Smooth muscle cell (in vitro differentiated cells): ENCODE data around the gene AGPAT3. TPM values are rescaled to one million over a fixed set of nuclear protein-coding genes. Genes with fewer than 3 reads are reported as not detected.

ENCODE experiments used
- DNase-seq: peaks from one replicate; lab custom pipeline; 2025; ENCODE audit not compliant: unreplicated experiment; lab: John Stamatoyannopoulos, UW
- H2AFZ ChIP-seq: fragments of 200-600 bp; sonication (generic); 2 replicates; pipeline ENCODE4 v1.6.0; 2016; ENCODE audit warnings: antibody characterized with exemption, low read depth, mild to moderate bottlenecking
- H3F3A ChIP-seq: fragments of 200-600 bp; sonication (generic); 2 replicates; pipeline ENCODE4 v1.6.0; 2017; ENCODE audit warnings: antibody characterized with exemption, low read depth
- H3K27ac ChIP-seq: fragments of 200-600 bp; sonication (generic); 2 replicates; pipeline ENCODE4 v1.5.1; 2016; ENCODE audit warnings: low read depth, mild to moderate bottlenecking
- H3K27me3 ChIP-seq: fragments of 200-600 bp; sonication (generic); 2 replicates; pipeline ENCODE4 v1.6.1; 2016; ENCODE audit warnings: low read depth, mild to moderate bottlenecking
- H3K36me3 ChIP-seq: fragments of 200-600 bp; sonication (generic); 2 replicates; pipeline ENCODE4 v1.5.1; 2016; ENCODE audit warnings: low read depth
- H3K4me1 ChIP-seq: fragments of 200-600 bp; sonication (generic); 2 replicates; pipeline ENCODE4 v1.5.1; 2016; ENCODE audit warnings: low read depth
- H3K4me2 ChIP-seq: fragments of 200-600 bp; sonication (generic); 2 replicates; pipeline ENCODE4 v1.6.0; 2016; ENCODE audit warnings: mild to moderate bottlenecking
- H3K4me3 ChIP-seq: fragments of 200-600 bp; sonication (generic); 2 replicates; pipeline ENCODE4 v1.5.1; 2016; ENCODE audit warnings: mild to moderate bottlenecking
- H3K79me2 ChIP-seq: fragments of 200-600 bp; sonication (generic); 2 replicates; pipeline ENCODE4 v1.6.0; 2016; ENCODE audit warnings: low read depth, mild to moderate bottlenecking
- H3K9ac ChIP-seq: fragments of 200-600 bp; sonication (generic); 2 replicates; pipeline ENCODE4 v1.6.0; 2016; ENCODE audit warnings: low read depth
- H3K9me3 ChIP-seq: fragments of 200-600 bp; sonication (generic); replicated peaks from 2 replicates; pipeline ENCODE4 v1.5.1; 2016; ENCODE audit warnings: low read depth
- H4K20me1 ChIP-seq: fragments of 200-600 bp; sonication (generic); 2 replicates; pipeline ENCODE4 v1.6.0; 2016; ENCODE audit warnings: low read depth
- CTCF ChIP-seq: fragments of 200-600 bp; sonication (generic); IDR thresholded peaks from 2 replicates; pipeline ENCODE4 v1.5.1; 2017; ENCODE audit warnings: borderline replicate concordance, mild to moderate bottlenecking, antibody characterized with exemption; ENCODE audit not compliant: insufficient read depth, poor library complexity, severe bottlenecking
- WGBS: methylation state at CpG from one replicate; pipeline ENCODE4 v1.1.7; 2016; ENCODE audit warnings: low lambda C conversion rate; 5-methylcytosine and 5-hydroxymethylcytosine counted together
- polyA plus RNA-seq: library from polyadenylated mRNA; unstranded; fragments of >200 nt; fragmentation: Nextera tagmentation; extraction: Ambion mirVana; gene quantifications from 2 replicates; pipeline ENCODE4 v1.2.1, GENCODE V29; 2016
- total RNA-seq: library from RNA; depleted of rRNA; stranded (reverse); fragments of >200 nt; gene quantifications from 2 replicates; pipeline ENCODE4 v1.2.3, GENCODE V29; 2014

AGPAT3 gene
- total and polyA plus RNA-seq, 2 experiments from 2014 or later: 10.9 to 17.2 TPM

GRCh38 chr21:44020551-44020950, 155.5 kb downstream of the AGPAT3 start:
- TF ChIP-seq CTCF: no peak
- peaks cover 87% of the 10 kb centered on the region for H3K79me2 ChIP-seq
- no peak overlapping the region for H2AFZ ChIP-seq
- no peak overlapping the region for H3K9ac ChIP-seq
- H4K20me1 ChIP-seq: peaks cover 98% of the 10 kb centered on the region
- H3K4me1 ChIP-seq: peaks cover 6% of the 10 kb centered on the region
- DNase-seq: no peak
- no peaks in the 10 kb centered on the region for H3K9me3 ChIP-seq
- H3K27me3 ChIP-seq: no peaks in the 10 kb centered on the region
- no peak overlapping the region for H3K4me3 ChIP-seq
- H3K36me3 ChIP-seq: no peaks in the 10 kb centered on the region
- no peak overlapping the region for H3K27ac ChIP-seq
- H3F3A ChIP-seq: peaks cover 11% of the 10 kb centered on the region
- 92% methylated on average over 4 of the region's 4 CpGs for whole genome bisulfite sequencing
- no peak overlapping the region for H3K4me2 ChIP-seq

GRCh38 chr21:44021064-44021463, 156.0 kb downstream of the AGPAT3 start:
- WGBS: 94% methylated on average over 1 of the region's 1 CpG
- peaks cover 98% of the 10 kb centered on the region for H4K20me1 ChIP-seq
- H3K4me2 ChIP-seq: no peak overlapping the region
- no peaks in the 10 kb centered on the region for H3K36me3 ChIP-seq
- peaks cover 82% of the 10 kb centered on the region for H3K79me2 ChIP-seq
- no peak overlapping the region for H3K9ac ChIP-seq
- H3K27me3 ChIP-seq: no peaks in the 10 kb centered on the region
- peaks cover 9% of the 10 kb centered on the region for H3K4me1 ChIP-seq
- H2AFZ ChIP-seq: no peak overlapping the region
- H3K27ac ChIP-seq: no peak overlapping the region
- TF ChIP-seq CTCF: no peak
- peaks cover 11% of the 10 kb centered on the region for H3F3A ChIP-seq
- no peak for DNase-seq
- H3K9me3 ChIP-seq: no peaks in the 10 kb centered on the region
- no peak overlapping the region for H3K4me3 ChIP-seq

GRCh38 chr21:44024257-44024656, 159.2 kb downstream of the AGPAT3 start:
- H3K4me1 ChIP-seq: peaks cover 17% of the 10 kb centered on the region
- no peaks in the 10 kb centered on the region for H3K27me3 ChIP-seq
- peaks cover 97% of the 10 kb centered on the region for H4K20me1 ChIP-seq
- H3K79me2 ChIP-seq: peaks cover 82% of the 10 kb centered on the region
- no peaks in the 10 kb centered on the region for H3K9me3 ChIP-seq
- no peak overlapping the region for H3K4me3 ChIP-seq
- 90% methylated on average over 1 of the region's 1 CpG for WGBS
- H3K27ac ChIP-seq: peak overlapping the region; percentile 78
- DNase-seq: no peak
- no peak for TF ChIP-seq CTCF
- H2AFZ ChIP-seq: no peak overlapping the region
- H3F3A ChIP-seq: peaks cover 11% of the 10 kb centered on the region
- peak overlapping the region; percentile 55 for H3K4me2 ChIP-seq
- H3K36me3 ChIP-seq: no peaks in the 10 kb centered on the region
- H3K9ac ChIP-seq: no peak overlapping the region

- Histone ChIP-seq H3K4me2 (peak overlapping the region; percentile 55), H3K27me3 (no peaks in the 10 kb centered on the region), H3K4me1 (peaks cover 17% of the 10 kb centered on the region), H4K20me1 (peaks cover 97% of the 10 kb centered on the region), H3K9me3 (no peaks in the 10 kb centered on the region), H3K9ac (peak overlapping the region; percentile 28), H3K36me3 (no peaks in the 10 kb centered on the region), H2AFZ (no peak overlapping the region), H3K27ac (peak overlapping the region; percentile 78), H3F3A (peaks cover 11% of the 10 kb centered on the region), H3K4me3 (no peak overlapping the region), H3K79me2 (peaks cover 82% of the 10 kb centered on the region)
- no peak for TF ChIP-seq CTCF
- no peak for DNase-seq
- WGBS: 19% methylated on average over 8 of the region's 8 CpGs
These were observed 159.9 kb downstream of the AGPAT3 start for GRCh38 chr21:44024887-44025353.
